H1 (cell line): ENCODE measurements around the gene RAB7B. TPM values are rescaled to one million over a fixed set of nuclear protein-coding genes. Genes with fewer than 3 reads are reported as not detected.

Experiments used
- CBX8 ChIP-seq: fragments of 300-800, 300-1000 bp; sonication (generic); IDR thresholded peaks from 2 replicates; pipeline ENCODE4 v1.7.1; 2016; ENCODE audit warnings: low read depth, low read length, borderline replicate concordance
- HDAC6 ChIP-seq: IDR thresholded peaks from one replicate; pipeline ENCODE4 v1.7.1; 2012; ENCODE audit warnings: low read depth, mild to moderate bottlenecking, inconsistent platforms, low read length, moderate library complexity
- SIX5 ChIP-seq: IDR thresholded peaks from 2 replicates; pipeline ENCODE4 v1.6.1; 2011; ENCODE audit warnings: mild to moderate bottlenecking, low read depth, low read length
- polyA plus RNA-seq, 7 experiments: library from polyadenylated mRNA; depleted of rRNA in 3 of 7; stranded (reverse) in 5 of 7; unstranded in 2 of 7; fragments of >200 nt in 5 of 7; fragments of 200-250 nt in 2 of 7; gene quantifications; 1 replicate in 5 of 7; 2 replicates in 1 of 7; 4 replicates in 1 of 7; pipeline versions ENCODE4 v1.2.1 to v1.2.3, GENCODE V29; 2011 to 2013; ENCODE audit warnings: missing spikeins in 2 of 7, mixed read lengths in 2 of 7
- total RNA-seq: library from RNA; stranded (reverse); fragmentation: NEBNext Ultra II Directional; extraction: Animal tissue kit (Norgen Biotek cat#: 25700); gene quantifications from 2 replicates; pipeline ENCODE4 v1.2.1, GENCODE V29; 2021

The RAB7B gene
- total and polyA plus RNA-seq, 2 of the 8 experiments (the other 6 are each of a cell fraction or from before 2014, with no cell fraction given): 0.05 TPM; not detected in 1

GRCh38 chr1:206047271-206047670, 44.1 kb upstream of the RAB7B start (continued):
- TF ChIP-seq CBX8: no peak
- TF ChIP-seq SIX5: no peak
- no peak for TF ChIP-seq HDAC6
